Measurements from ENCODE around the gene STAG1. TPM values are rescaled to one million over a fixed set of nuclear protein-coding genes. Genes with fewer than 3 reads are reported as not detected.

The STAG1 gene
- total and polyA plus RNA-seq, 4 donors, result 4.6 to 28.0 (median 16.6) TPM

DNA sequence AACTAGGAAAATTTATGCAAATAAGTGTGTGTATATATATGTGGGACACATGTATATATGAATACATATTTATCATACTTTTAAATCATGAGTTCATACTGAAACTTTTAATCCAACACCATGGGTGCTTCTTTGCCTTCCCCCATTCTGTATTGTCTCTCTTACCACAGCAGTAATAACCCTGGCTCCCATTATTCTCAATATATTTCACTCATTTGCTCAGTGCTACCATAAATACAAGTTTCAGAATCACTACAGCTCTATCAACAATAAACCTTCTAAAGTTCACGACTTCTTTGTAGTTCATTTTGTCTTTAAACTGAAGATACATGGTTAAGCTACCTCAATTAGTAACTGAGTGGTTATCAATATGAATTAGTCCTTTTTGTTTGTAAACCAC, 419.9 kb downstream of the STAG1 start:
- WGBS, result 85% methylated on average over 1 of the region's 1 CpG

More for the DNA sequence above, 419.9 kb downstream of the STAG1 start:
- H3K27ac ChIP-seq (ENCODE audit: low read depth in 1 of 2, low read length in 2 of 2), result no peak overlapping the region
- H3K4me3 ChIP-seq (ENCODE audit: low read depth in 1 of 3, low read length in 3 of 3), result no peak overlapping the region
- no peaks in the 10 kb centered on the region for H3K27me3 ChIP-seq (ENCODE audit: control insufficient read depth in 4 of 4, insufficient read depth in 4 of 4, low read length in 3 of 4)
- no peak for DNase-seq (ENCODE audit: low spot score)
- H3K9me3 ChIP-seq (ENCODE audit: control insufficient read depth in 4 of 4, low read length in 3 of 4), result no peaks in the 10 kb centered on the region
- TF ChIP-seq JUND (IDR thresholded peaks at IDR 0.05), result no peak
- no peak for TF ChIP-seq GABPA (IDR thresholded peaks at IDR 0.05 in 1 of 2, conservative IDR thresholded peaks at IDR 0.05 in 1 of 2)
- no peak for TF ChIP-seq RAD21 (IDR thresholded peaks at IDR 0.05)
- TF ChIP-seq, protein P1, sequence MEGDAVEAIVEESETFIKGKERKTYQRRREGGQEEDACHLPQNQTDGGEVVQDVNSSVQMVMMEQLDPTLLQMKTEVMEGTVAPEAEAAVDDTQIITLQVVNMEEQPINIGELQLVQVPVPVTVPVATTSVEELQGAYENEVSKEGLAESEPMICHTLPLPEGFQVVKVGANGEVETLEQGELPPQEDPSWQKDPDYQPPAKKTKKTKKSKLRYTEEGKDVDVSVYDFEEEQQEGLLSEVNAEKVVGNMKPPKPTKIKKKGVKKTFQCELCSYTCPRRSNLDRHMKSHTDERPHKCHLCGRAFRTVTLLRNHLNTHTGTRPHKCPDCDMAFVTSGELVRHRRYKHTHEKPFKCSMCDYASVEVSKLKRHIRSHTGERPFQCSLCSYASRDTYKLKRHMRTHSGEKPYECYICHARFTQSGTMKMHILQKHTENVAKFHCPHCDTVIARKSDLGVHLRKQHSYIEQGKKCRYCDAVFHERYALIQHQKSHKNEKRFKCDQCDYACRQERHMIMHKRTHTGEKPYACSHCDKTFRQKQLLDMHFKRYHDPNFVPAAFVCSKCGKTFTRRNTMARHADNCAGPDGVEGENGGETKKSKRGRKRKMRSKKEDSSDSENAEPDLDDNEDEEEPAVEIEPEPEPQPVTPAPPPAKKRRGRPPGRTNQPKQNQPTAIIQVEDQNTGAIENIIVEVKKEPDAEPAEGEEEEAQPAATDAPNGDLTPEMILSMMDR (IDR thresholded peaks at IDR 0.05; ENCODE audit: low read depth, low read length, missing input control), result no peak
- no peak for TF ChIP-seq SP1 (IDR thresholded peaks at IDR 0.05)
- no peak for TF ChIP-seq RXRA (IDR thresholded peaks at IDR 0.05)
- TF ChIP-seq EGR1 (IDR thresholded peaks at IDR 0.05; ENCODE audit: low read depth in 2 of 2), result no peak
- no peak for TF ChIP-seq HNF4A (conservative IDR thresholded peaks at IDR 0.05)
- TF ChIP-seq, protein P2, sequence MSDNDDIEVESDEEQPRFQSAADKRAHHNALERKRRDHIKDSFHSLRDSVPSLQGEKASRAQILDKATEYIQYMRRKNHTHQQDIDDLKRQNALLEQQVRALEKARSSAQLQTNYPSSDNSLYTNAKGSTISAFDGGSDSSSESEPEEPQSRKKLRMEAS (IDR thresholded peaks at IDR 0.05), result no peak
- TF ChIP-seq, protein P3, sequence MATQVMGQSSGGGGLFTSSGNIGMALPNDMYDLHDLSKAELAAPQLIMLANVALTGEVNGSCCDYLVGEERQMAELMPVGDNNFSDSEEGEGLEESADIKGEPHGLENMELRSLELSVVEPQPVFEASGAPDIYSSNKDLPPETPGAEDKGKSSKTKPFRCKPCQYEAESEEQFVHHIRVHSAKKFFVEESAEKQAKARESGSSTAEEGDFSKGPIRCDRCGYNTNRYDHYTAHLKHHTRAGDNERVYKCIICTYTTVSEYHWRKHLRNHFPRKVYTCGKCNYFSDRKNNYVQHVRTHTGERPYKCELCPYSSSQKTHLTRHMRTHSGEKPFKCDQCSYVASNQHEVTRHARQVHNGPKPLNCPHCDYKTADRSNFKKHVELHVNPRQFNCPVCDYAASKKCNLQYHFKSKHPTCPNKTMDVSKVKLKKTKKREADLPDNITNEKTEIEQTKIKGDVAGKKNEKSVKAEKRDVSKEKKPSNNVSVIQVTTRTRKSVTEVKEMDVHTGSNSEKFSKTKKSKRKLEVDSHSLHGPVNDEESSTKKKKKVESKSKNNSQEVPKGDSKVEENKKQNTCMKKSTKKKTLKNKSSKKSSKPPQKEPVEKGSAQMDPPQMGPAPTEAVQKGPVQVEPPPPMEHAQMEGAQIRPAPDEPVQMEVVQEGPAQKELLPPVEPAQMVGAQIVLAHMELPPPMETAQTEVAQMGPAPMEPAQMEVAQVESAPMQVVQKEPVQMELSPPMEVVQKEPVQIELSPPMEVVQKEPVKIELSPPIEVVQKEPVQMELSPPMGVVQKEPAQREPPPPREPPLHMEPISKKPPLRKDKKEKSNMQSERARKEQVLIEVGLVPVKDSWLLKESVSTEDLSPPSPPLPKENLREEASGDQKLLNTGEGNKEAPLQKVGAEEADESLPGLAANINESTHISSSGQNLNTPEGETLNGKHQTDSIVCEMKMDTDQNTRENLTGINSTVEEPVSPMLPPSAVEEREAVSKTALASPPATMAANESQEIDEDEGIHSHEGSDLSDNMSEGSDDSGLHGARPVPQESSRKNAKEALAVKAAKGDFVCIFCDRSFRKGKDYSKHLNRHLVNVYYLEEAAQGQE (IDR thresholded peaks at IDR 0.05), result no peak
- no peak for TF ChIP-seq HNF4G (IDR thresholded peaks at IDR 0.05)
- TF ChIP-seq, protein P4, sequence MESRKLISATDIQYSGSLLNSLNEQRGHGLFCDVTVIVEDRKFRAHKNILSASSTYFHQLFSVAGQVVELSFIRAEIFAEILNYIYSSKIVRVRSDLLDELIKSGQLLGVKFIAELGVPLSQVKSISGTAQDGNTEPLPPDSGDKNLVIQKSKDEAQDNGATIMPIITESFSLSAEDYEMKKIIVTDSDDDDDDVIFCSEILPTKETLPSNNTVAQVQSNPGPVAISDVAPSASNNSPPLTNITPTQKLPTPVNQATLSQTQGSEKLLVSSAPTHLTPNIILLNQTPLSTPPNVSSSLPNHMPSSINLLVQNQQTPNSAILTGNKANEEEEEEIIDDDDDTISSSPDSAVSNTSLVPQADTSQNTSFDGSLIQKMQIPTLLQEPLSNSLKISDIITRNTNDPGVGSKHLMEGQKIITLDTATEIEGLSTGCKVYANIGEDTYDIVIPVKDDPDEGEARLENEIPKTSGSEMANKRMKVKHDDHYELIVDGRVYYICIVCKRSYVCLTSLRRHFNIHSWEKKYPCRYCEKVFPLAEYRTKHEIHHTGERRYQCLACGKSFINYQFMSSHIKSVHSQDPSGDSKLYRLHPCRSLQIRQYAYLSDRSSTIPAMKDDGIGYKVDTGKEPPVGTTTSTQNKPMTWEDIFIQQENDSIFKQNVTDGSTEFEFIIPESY (IDR thresholded peaks at IDR 0.05), result no peak
- TF ChIP-seq, protein P5, sequence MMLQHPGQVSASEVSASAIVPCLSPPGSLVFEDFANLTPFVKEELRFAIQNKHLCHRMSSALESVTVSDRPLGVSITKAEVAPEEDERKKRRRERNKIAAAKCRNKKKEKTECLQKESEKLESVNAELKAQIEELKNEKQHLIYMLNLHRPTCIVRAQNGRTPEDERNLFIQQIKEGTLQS (IDR thresholded peaks at IDR 0.05), result no peak
- TF ChIP-seq TAF1 (conservative IDR thresholded peaks at IDR 0.05), result no peak
- TF ChIP-seq NR2F2 (IDR thresholded peaks at IDR 0.05), result no peak
- TF ChIP-seq FOXA2 (IDR thresholded peaks at IDR 0.05), result no peak
- TF ChIP-seq FOXA1 (IDR thresholded peaks at IDR 0.05), result no peak
- TF ChIP-seq YY1 (IDR thresholded peaks at IDR 0.05), result no peak
- H3K4me1 ChIP-seq (ENCODE audit: control insufficient read depth in 4 of 4, insufficient read depth in 4 of 4, low read length in 3 of 4), result no peaks in the 10 kb centered on the region
- H3K36me3 ChIP-seq (ENCODE audit: control insufficient read depth in 4 of 4, insufficient read depth in 3 of 4, low read depth in 1 of 4, low read length in 3 of 4), result peaks cover 9 to 52% (median 36%) of the 10 kb centered on the region in 4 donors
- H3K9ac ChIP-seq (ENCODE audit: low read depth in 1 of 2, low read length in 2 of 2), result no peak overlapping the region
